Esophagus muscularis mucosa (tissue), 4 donors: ENCODE measurements around the gene ANKHD1.

Experiments
- EP300 ChIP-seq: sonication (generic); formaldehyde crosslinking; IDR thresholded peaks from one replicate; pipeline ENCODE4 v1.6.1; 2017; ENCODE audit warnings: antibody characterized with exemption
- POLR2A ChIP-seq: fragments of 450-650 bp; IDR thresholded peaks from one replicate; pipeline ENCODE4 v1.6.1; 2017; ENCODE audit warnings: antibody characterized with exemption, moderate library complexity, mild to moderate bottlenecking, low read depth
- TF ChIP-seq, protein P1 (sequence below), 3 experiments: fragments of 200-600 bp in 2 of 3; fragments of 450-650 bp in 1 of 3; sonication (generic) in 2 of 3; IDR thresholded peaks; one replicate each; pipeline ENCODE4 v1.5.1; 2017 to 2019; ENCODE audit warnings: antibody characterized with exemption in 3 of 3, mild to moderate bottlenecking in 2 of 3, moderate library complexity in 1 of 3

DNA sequence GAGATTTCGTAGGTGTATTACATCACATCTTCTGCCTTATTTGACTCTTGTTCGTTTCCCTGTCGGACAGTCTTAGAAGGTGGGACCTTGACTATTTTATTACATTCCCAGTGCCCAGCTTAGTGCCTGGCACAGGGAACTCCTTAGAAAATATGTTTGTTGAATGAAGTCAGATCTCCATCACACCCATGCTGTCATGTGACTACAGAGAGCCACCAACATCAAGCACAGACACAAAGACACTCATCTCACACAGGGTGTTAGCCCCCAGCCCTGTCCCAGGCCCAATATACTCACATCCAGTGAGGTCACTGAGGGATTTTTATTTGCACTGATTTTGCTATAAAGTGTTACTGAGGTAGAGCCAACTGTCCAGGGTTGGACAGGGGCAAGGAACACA is 156.3 kb downstream of the ANKHD1 start:
- TF ChIP-seq POLR2A (no peak), EP300 (no peak)
- TF ChIP-seq, protein P1, sequence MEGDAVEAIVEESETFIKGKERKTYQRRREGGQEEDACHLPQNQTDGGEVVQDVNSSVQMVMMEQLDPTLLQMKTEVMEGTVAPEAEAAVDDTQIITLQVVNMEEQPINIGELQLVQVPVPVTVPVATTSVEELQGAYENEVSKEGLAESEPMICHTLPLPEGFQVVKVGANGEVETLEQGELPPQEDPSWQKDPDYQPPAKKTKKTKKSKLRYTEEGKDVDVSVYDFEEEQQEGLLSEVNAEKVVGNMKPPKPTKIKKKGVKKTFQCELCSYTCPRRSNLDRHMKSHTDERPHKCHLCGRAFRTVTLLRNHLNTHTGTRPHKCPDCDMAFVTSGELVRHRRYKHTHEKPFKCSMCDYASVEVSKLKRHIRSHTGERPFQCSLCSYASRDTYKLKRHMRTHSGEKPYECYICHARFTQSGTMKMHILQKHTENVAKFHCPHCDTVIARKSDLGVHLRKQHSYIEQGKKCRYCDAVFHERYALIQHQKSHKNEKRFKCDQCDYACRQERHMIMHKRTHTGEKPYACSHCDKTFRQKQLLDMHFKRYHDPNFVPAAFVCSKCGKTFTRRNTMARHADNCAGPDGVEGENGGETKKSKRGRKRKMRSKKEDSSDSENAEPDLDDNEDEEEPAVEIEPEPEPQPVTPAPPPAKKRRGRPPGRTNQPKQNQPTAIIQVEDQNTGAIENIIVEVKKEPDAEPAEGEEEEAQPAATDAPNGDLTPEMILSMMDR (IDR thresholded peaks at IDR 0.05), result no peak
